Spleen (tissue), 13 donors: Measurements from ENCODE around the gene VPS4A. TPM values are rescaled to one million over a fixed set of nuclear protein-coding genes. Genes with fewer than 3 reads are reported as not detected.

Experiments
- DNase-seq: peaks from one replicate; pipeline ENCODE4 v3.0.0-alpha.2; 2020
- H3K27ac ChIP-seq, 8 donors: fragments of 200-600 bp; sonication (generic) in 7 of 8; 1 replicate in 4 of 8; 2 replicates in 4 of 8; pipeline versions ENCODE4 v1.5.0 to v1.8.0; 2016 to 2021; ENCODE audit warnings: inconsistent platforms in 4 of 8, mild to moderate bottlenecking in 4 of 8, moderate library complexity in 1 of 8
- H3K27me3 ChIP-seq, 7 donors: fragments of 200-600 bp; sonication (generic) in 6 of 7; replicated peaks in 1 of 7; 1 replicate in 4 of 7; 2 replicates in 3 of 7; pipeline versions ENCODE4 v1.5.0 to v1.8.0; 2016 to 2021; ENCODE audit warnings: inconsistent platforms in 3 of 7, mild to moderate bottlenecking in 1 of 7
- H3K36me3 ChIP-seq, 6 donors: fragments of 200-600 bp; sonication (generic) in 5 of 6; 1 replicate in 4 of 6; 2 replicates in 2 of 6; pipeline versions ENCODE4 v1.5.0 to v1.8.0; 2016 to 2021; ENCODE audit warnings: inconsistent platforms in 2 of 6
- H3K4me1 ChIP-seq, 6 donors: fragments of 200-600 bp; sonication (generic) in 5 of 6; 1 replicate in 3 of 6; 2 replicates in 3 of 6; pipeline versions ENCODE4 v1.5.0 to v1.8.0; 2016 to 2021; ENCODE audit warnings: inconsistent platforms in 3 of 6
- H3K4me3 ChIP-seq, 8 donors: fragments of 200-600 bp; sonication (generic) in 7 of 8; 1 replicate in 4 of 8; 2 replicates in 4 of 8; pipeline versions ENCODE4 v1.5.0 to v1.8.0; 2016 to 2021; ENCODE audit warnings: inconsistent platforms in 4 of 8, mild to moderate bottlenecking in 4 of 8, moderate library complexity in 2 of 8
- H3K9me3 ChIP-seq, 8 donors: fragments of 200-600 bp; sonication (generic) in 7 of 8; 1 replicate in 4 of 8; 2 replicates in 4 of 8; pipeline versions ENCODE4 v1.5.0 to v1.8.0; 2016 to 2021; ENCODE audit warnings: inconsistent platforms in 4 of 8
- CTCF ChIP-seq, 11 experiments: fragments of 200-600 bp in 7 of 11; fragments of 450-650 bp in 4 of 11; sonication (generic) in 4 of 11; IDR thresholded peaks in 8 of 11; conservative IDR thresholded peaks in 3 of 11; 1 replicate in 7 of 11; 2 replicates in 4 of 11; pipeline versions ENCODE4 v1.4.0 to v1.8.0; 2016 to 2021; ENCODE audit warnings: antibody characterized with exemption in 11 of 11, inconsistent platforms in 4 of 11, mild to moderate bottlenecking in 1 of 11
- POLR2A ChIP-seq, 3 donors: fragments of 450-650 bp; IDR thresholded peaks; one replicate each; pipeline ENCODE4 v1.5.1; 2017; ENCODE audit warnings: antibody characterized with exemption in 3 of 3, mild to moderate bottlenecking in 1 of 3
- POLR2AphosphoS5 ChIP-seq, 3 donors: sonication (generic); formaldehyde crosslinking; IDR thresholded peaks; one replicate each; pipeline ENCODE4 v1.5.1; 2017; ENCODE audit warnings: antibody characterized with exemption in 3 of 3
- WGBS, 5 donors: extraction: QIAGEN DNeasy Blood & Tissue Kit in 3 of 5; methylation state at CpG; one replicate each; pipeline versions ENCODE4 v1.1.5 to v1.1.7; 2013 to 2018; 5-methylcytosine and 5-hydroxymethylcytosine counted together
- intact Hi-C: fragments of 100-400 bp; cut with DNase I; formaldehyde crosslinking; loops from one replicate; pipeline ENCODE4 v1.15.0; 2023; ENCODE audit warnings: low total_unique reads
- long read RNA-seq, 2 donors: transcript quantifications; one replicate each; lab custom pipeline, GENCODE V29; 2026
- polyA plus RNA-seq, 3 donors: library from polyadenylated mRNA; stranded (reverse); fragments of 200-250 nt; gene quantifications; one replicate each; pipeline ENCODE4 v1.2.1, GENCODE V29; 2013
- total RNA-seq, 7 donors: library from RNA; depleted of rRNA in 3 of 7; stranded (reverse); fragments of >200 nt in 3 of 7; fragmentation: NEBNext Ultra II Directional in 4 of 7; extraction: Animal tissue kit (Norgen Biotek cat#: 25700) in 4 of 7; gene quantifications; one replicate each; pipeline versions ENCODE4 v1.1.0 to v1.2.1, GENCODE V29; 2016 to 2021
- donor health status: healthy with polysubstance abuse.
- donor health status: DM: no; HTN: no; CAD: no; lungs with moderate emphysema.
- donor health status: DM: no; HTN: no; CAD: no.
- donor health status: Bipolar disorder and iron deficiency.
- donor health status: healthy.
- donor health status: DM: no; HTN: no; CAD: no.
- donor health status: DM: yes; HTN: yes; CAD: no.

The VPS4A gene
- total RNA-seq (10 to 100 TPM; 28.5 to 38.0 (median 33.6) TPM), polyA plus RNA-seq (10 to 100 TPM; 21.5 to 30.2 (median 29.1) TPM)
- long read RNA-seq, donor 1, full-length matches to known transcripts: 9 of 9 reads
- long read RNA-seq, donor 1, partial matches to known transcripts: 0 of 9 reads
- long read RNA-seq, donor 1, other reads (novel, unspliced or antisense): 0 of 9 reads
- long read RNA-seq, donor 2, full-length matches to known transcripts: 17 of 17 reads
- long read RNA-seq, donor 2, partial matches to known transcripts: 0 of 17 reads
- long read RNA-seq, donor 2, other reads (novel, unspliced or antisense): 0 of 17 reads

- intact Hi-C loops: no loop called here
- peak in 1 of 3 donors; percentile 45 for TF ChIP-seq POLR2A (IDR thresholded peaks at IDR 0.05)
- TF ChIP-seq CTCF (IDR thresholded peaks at IDR 0.05 in 8 of 11, conservative IDR thresholded peaks at IDR 0.05 in 3 of 11): peak; percentile 85 to 100 (median 98)
- TF ChIP-seq POLR2AphosphoS5 (IDR thresholded peaks at IDR 0.05): peak; percentile 87 to 93 (median 88)
- WGBS, 5 donors: 9 to 43% (median 12%) methylated on average over 14 to 70 of the region's 70 CpGs
- peak within 1 kb of the TSS; percentile 87 to 97 (median 92) for H3K27ac ChIP-seq
- DNase-seq: peak; percentile 100
- peaks cover 11 to 51% (median 32%) of the 10 kb centered on the region in 6 donors for H3K4me1 ChIP-seq
- no peaks in the 10 kb centered on the region for H3K27me3 ChIP-seq
- peak within 1 kb of the TSS; percentile 61 to 97 (median 76) for H3K4me3 ChIP-seq
- H3K9me3 ChIP-seq: no peaks in the 10 kb centered on the region
- peaks cover 0 to 29% (median 13%) of the 10 kb centered on the region in 6 donors for H3K36me3 ChIP-seq
These were observed at the start of gene VPS4A for GRCh38 chr16:69310653-69311532. TSS of gene VPS4A (plus strand) at chr16:69311350. CDS start at chr16:69311512, 162 bp downstream.

GRCh38 chr16:69266334-69267063 is 44.7 kb upstream of the VPS4A start:
- Histone ChIP-seq H3K4me1 (no peaks in the 10 kb centered on the region), H3K36me3 (peaks cover 0 to 60% (median 5%) of the 10 kb centered on the region in 6 donors), H3K9me3 (no peaks in the 10 kb centered on the region), H3K27me3 (no peaks in the 10 kb centered on the region), H3K4me3 (no peak overlapping the region), H3K27ac (no peak overlapping the region)
- 58 to 87% (median 62%) methylated on average over 4 of the region's 4 CpGs for WGBS, 5 donors
- TF ChIP-seq POLR2A (IDR thresholded peaks at IDR 0.05): no peak
- no peak for DNase-seq
- intact Hi-C loops: no loop called here

GRCh38 chr16:69267633-69268032 is 43.5 kb upstream of the VPS4A start:
- H3K27me3 ChIP-seq: no peaks in the 10 kb centered on the region
- H3K36me3 ChIP-seq: peaks cover 0 to 66% (median 6%) of the 10 kb centered on the region in 6 donors
- H3K27ac ChIP-seq: no peak overlapping the region
- 89 to 96% (median 94%) methylated on average over 4 of the region's 4 CpGs for WGBS, 5 donors
- no peak for DNase-seq
- intact Hi-C loops: no loop called here
- no peak overlapping the region for H3K4me3 ChIP-seq
- no peaks in the 10 kb centered on the region for H3K9me3 ChIP-seq
- TF ChIP-seq POLR2A (IDR thresholded peaks at IDR 0.05): no peak
- no peak for TF ChIP-seq POLR2AphosphoS5 (IDR thresholded peaks at IDR 0.05)
- no peak for TF ChIP-seq CTCF (IDR thresholded peaks at IDR 0.05 in 8 of 11, conservative IDR thresholded peaks at IDR 0.05 in 3 of 11)
- H3K4me1 ChIP-seq: no peaks in the 10 kb centered on the region

DNA sequence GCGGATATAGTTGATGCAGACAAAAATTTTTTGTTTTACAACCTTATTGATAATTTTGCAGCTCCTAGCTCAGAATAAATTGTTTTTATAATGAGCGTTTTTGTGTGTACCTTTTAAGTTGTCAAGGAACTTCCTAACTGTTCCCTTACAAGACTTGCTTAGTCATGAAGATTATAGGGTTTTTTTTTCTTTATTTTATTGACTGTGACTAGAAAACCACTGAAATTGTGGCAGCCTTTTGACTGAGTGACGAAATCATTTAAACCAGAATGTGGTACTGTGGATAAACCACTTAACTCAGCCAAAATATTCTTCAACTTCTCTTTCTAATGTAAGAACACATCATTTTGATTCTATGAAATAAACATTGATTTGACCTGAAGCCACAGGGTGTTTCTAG is 40.8 kb upstream of the VPS4A start:
- no peaks in the 10 kb centered on the region for H3K27me3 ChIP-seq
- WGBS, 5 donors: 56 to 69% (median 61%) methylated on average over 3 of the region's 3 CpGs
- no peaks in the 10 kb centered on the region for H3K4me1 ChIP-seq
- TF ChIP-seq POLR2AphosphoS5 (IDR thresholded peaks at IDR 0.05) (no peak), POLR2A (IDR thresholded peaks at IDR 0.05) (no peak)
- H3K27ac ChIP-seq: no peak overlapping the region
- peaks cover 0 to 58% (median 8%) of the 10 kb centered on the region in 6 donors for H3K36me3 ChIP-seq
- no peak for DNase-seq
- no peak overlapping the region for H3K4me3 ChIP-seq
- no peaks in the 10 kb centered on the region for H3K9me3 ChIP-seq
- intact Hi-C loops: no loop called here
